Stimulated activated CD8-positive, alpha-beta memory T cell treated with anti-CD3 and anti-CD28 coated beads, Interleukin-15, amount 100 ng/mL, for 1 hour (primary cell): ENCODE data around the gene ZBTB42.

Experiments used
- DNase-seq: peaks from one replicate; pipeline ENCODE4 v3.0.0-alpha.2; 2020; ENCODE audit warnings: low read depth

ZBTB42 gene

DNA sequence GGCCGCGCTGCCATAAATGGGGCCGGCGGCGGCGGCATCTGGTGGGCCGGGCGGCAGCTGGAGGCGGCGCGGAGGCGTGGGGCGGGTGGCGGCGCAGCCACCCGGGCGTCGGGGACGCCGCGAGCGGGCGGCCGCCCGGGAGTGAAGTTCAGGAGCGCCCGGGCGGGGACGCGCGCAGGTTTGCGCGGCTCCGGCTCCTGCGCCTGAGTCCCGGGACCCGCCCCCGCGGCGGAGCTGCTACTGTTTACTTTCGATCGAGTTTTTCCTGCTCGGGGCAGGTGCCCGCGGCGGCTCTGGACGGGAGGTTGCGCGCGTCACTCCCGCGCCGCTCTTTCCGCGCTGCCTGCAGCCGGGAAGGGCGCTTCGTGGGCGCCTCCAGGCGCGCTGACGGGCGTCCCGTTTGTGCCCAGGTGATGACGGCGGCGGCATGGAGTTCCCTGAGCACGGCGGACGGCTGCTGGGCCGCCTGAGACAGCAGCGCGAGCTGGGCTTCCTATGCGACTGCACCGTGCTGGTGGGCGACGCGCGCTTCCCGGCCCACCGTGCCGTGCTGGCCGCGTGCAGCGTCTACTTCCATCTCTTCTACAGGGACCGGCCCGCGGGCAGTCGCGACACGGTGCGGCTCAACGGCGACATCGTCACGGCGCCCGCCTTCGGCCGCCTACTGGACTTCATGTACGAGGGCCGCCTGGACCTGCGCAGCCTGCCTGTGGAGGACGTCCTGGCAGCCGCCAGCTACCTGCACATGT is at the start of gene ZBTB42:
TSS of gene ZBTB42 (plus strand) at position 331 of the 749 bp plus-strand sequence. CDS start at position 428, 97 bp downstream.
- DNase-seq = no peak

GRCh38 chr14:104751539-104752422 is 49.1 kb upstream of the ZBTB42 start:
- no peak for DNase-seq

DNA sequence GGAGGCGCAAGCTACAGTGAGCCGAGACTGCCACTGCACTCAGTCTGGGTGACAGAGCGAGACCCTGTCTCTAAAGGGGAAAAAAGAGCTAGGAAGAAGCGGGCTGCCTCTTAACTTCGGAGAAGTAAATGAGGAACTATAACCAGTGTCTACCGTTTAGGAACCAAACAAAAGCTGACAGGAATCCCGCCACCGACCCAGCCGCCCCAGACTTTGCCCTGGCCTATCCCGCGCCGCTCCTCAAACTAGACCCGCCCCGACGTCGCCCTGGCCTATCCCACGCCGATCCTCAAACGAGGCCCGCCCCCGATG is 48.5 kb upstream of the ZBTB42 start:
- no peak for DNase-seq

GRCh38 chr14:104752735-104753527 is 48.0 kb upstream of the ZBTB42 start, which contains the start of gene SIVA1:
Gene SIVA1 (plus strand): TSS chr14:104753147. CDS start chr14:104753202, 55 bp downstream.
- DNase-seq = peak; percentile 98

DNA sequence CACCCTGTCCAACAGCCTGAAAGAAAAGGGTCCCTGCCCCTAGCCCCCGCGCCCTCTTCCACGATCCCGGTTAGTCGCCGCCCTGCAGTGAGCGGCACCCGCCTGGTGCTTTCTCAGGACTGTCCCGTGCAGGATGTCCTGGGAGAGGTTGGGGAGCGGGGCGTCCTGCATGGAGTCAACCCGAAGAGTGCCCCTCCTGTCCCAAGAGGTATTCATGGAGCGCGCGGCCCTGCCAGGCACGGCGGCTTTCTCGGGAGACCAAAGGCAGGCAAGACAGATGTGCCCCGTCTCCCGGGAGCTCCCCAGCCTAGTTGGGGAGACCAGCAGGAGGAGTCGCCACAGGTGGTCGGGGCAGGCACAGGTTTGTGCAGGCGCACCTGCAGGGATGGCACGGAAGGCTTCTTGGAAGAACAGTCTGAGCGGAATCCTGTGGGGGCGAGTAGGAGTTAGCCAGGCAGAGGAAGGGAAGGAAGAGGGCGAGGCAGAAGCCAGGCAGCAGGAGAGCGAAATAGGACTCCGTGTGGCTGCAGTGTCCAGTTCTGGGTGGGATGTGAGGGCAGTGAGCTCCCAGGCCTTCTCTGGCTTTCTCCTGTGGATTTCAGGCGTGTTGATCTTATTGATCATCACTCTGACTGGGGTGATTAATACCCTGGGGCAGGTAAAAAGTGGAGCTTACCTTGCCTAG is 47.2 kb upstream of the ZBTB42 start:
- no peak for DNase-seq

DNA sequence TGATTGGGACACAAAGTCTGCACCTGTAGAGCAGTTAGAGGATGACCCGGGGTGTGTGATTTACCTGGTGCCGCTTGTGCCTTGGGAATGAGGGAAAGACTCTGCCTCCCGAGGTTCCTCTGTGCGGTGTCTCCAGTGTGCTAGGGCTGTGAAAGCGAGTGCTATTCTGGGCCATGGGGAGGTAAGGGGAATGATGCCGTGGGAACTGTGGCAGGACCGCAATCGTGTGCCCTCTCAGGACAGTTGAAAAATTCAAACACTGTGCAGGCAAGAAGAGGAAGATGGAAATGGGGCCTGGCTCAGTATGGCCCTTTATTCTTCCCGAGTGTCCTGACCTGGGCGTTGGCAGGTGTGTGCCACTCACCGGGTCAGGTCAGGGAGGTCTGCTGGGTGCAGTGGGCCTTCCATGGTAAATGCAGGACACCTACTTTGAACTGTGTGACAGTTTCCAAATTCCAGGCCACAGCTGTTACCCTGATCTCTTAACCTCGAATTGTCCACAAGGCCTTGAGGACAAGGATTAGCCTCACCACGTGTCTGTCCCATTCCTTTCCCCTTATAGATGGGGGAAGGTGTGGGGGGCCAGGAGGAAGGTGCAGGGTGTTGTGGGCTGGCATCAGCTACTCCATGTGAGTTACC is 46.6 kb upstream of the ZBTB42 start:
- DNase-seq = no peak

DNA sequence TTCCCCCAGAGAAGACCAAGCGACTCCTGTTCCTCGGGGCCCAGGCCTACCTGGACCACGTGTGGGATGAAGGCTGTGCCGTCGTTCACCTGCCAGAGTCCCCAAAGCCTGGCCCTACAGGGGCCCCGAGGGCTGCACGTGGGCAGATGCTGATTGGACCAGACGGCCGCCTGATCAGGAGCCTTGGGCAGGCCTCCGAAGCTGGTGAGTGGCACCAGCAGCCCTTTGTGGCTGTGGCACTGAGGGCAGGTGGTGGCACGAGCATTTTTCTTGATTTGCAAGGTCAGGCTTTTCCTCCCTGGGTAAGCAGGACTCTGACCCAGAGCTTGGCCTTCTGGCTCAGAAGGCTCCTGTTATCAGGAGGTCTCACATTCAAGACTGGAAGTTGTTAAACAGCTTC is 45.3 kb upstream of the ZBTB42 start:
- no peak for DNase-seq

DNA sequence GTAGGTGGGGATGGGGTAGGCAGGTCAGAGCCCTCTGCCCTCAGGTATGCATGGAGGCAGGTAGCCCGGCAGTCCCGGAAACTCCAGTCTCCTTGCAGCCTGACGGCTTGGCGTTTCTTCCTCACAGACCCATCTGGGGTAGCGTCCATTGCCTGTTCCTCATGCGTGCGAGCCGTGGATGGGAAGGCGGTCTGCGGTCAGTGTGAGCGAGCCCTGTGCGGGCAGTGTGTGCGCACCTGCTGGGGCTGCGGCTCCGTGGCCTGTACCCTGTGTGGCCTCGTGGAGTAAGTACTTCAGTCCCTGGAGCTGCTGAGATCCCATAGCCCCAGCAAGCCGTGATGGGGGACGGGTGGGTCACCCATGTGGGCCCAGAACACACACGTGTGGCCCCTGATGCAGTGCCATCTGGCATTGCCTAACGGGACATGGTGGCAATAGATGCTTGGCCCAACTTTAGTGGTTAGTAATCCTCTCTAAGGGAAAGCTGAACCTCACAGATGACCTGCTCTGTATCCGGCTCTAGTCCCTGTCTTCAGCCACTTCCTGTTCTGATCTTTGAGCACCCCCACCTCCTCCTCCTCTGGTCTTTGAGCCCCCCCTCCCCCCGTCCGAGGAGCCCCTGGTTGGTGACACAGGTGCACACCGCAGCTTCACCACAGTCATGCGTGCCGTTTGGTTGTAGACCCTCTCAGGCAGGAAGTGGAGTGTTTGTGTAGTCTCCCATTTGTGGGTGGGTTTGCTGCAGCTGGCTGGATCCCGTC is 44.2 kb upstream of the ZBTB42 start:
- no peak for DNase-seq

GRCh38 chr14:104757238-104757585 is 43.7 kb upstream of the ZBTB42 start:
- no peak for DNase-seq

DNA sequence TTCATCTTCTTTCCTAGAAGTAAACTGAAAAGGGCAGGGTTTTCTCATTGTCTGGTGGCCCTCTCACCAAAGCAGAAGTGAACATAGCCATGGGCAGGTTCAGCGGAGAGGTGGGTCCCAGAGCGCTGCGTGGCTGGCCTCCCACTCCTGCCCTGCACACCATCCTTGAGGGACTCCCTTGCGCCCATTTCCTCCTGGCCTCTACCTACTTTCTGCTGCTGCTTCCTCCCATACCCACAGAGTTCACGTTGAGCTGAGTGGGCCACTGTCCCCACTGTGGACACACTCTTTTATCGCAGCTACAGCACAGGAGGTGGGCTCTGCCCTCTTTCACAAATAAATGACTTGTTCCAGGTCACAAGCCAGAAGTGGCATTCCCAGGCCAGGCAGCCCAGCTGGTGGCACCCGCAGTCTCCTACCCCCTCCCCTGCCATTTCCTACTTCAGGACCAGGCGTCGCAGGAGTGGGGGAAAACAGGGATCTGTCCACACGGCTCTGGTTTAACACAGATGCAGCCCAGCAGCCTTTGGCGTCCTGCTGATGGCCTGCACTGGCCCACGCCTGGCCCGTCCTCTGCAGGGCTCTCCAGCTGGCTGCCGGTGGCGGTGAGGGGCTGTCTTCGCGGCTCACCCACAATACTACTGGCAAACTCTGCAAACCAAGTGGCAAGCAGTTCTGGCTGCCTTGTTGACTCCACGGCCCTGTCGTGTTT is 43.1 kb upstream of the ZBTB42 start:
- no peak for DNase-seq

GRCh38 chr14:104758981-104759969 is 41.6 kb upstream of the ZBTB42 start:
- DNase-seq = no peak

GRCh38 chr14:104765517-104765916 is 35.4 kb upstream of the ZBTB42 start:
- DNase-seq = no peak

GRCh38 chr14:104766256-104766862 is 34.5 kb upstream of the ZBTB42 start:
- no peak for DNase-seq

DNA sequence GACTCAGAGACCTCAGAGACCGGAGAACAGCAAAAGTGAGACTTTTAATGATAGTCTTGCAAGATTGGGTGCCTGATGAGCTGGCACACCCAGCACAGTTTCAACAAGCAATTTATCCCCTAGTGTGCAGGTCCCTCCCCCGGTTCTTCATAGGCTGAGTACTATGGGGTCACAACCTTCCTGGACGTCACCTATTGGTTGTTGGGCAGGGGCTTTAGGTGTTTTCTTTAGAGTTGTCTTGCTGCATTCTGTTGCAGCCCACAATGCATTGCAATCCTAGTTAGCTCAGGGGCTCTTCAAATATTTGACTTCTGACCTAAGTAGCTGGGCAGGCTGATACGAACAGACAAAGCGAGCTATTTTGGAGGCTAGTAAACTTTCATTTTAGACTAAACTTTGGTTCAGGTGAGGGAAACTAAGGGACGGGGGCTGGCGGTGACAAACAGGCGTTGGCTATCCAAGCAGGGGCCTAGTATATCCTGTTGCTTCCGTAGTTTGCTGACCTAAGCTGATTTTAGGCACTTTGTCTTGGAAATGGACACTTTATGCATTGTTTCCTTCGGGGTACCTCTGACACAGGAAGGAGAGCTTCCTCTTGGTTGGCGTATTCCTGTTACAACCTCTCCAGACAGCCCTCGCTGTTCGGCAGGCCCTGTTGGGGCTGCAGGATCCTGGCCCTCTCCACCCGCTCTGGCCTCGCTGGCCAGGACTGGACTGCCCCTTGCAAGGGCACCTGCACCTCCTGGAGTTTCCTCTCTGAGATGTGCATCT is 33.9 kb upstream of the ZBTB42 start:
- DNase-seq = no peak

DNA sequence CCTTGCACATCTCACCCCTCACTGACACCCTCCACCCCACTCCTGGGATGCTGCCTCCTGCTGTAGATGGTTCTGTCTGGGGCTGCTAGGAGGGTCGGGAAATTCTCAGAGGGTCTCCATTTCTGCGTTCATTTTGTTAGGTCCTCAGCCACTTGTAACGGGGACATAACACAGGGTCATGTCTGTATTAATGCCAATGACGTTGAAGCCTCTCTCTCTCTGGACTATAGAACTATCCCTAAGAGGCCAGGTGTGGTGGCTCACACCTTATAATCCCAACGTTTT is 33.3 kb upstream of the ZBTB42 start:
- DNase-seq = no peak

- peak; percentile 93 for DNase-seq
These were observed 32.2 kb upstream of the ZBTB42 start for GRCh38 chr14:104768437-104769323.
